Hematopoietic multipotent progenitor cell treated with erythropoietin and hydrocortisone succinate and interleukin-3 and kit ligand, for 6 days (in vitro differentiated cells): ENCODE results near the gene RARA.
"Not testable (repeated sequence)": the region's sequence is repeated elsewhere in the genome, so short reads cannot be mapped to it uniquely, and the experiment has no call there.

Experiments used
- DNase-seq: peaks from one replicate; pipeline ENCODE4 v3.0.0-alpha.2; 2015

The RARA gene

GRCh38 chr17:40299159-40299757 is 9.7 kb upstream of the RARA start:
- DNase-seq = peak; percentile 43

GRCh38 chr17:40301315-40301714 is 7.7 kb upstream of the RARA start:
- peak; percentile 47 for DNase-seq

GRCh38 chr17:40303009-40303657 is 5.8 kb upstream of the RARA start:
- DNase-seq = peak; percentile 86

GRCh38 chr17:40303708-40304551 is 5.0 kb upstream of the RARA start:
- no peak for DNase-seq

GRCh38 chr17:40304552-40304863 is 4.5 kb upstream of the RARA start:
- DNase-seq = not testable (repeated sequence)

GRCh38 chr17:40304866-40305265 is 4.1 kb upstream of the RARA start:
- DNase-seq = not testable (repeated sequence)

- peak; percentile 53 for DNase-seq
These were observed 2.6 kb upstream of the RARA start for GRCh38 chr17:40306395-40306794.

GRCh38 chr17:40307001-40307730 is 1.8 kb upstream of the RARA start:
- DNase-seq = peak; percentile 63

GRCh38 chr17:40307740-40308239 is 1.2 kb upstream of the RARA start:
- peak; percentile 56 for DNase-seq

GRCh38 chr17:40309949-40310510 is 1.1 kb downstream of the RARA start:
- DNase-seq = peak; percentile 22

- DNase-seq = no peak
These were observed 2.0 kb downstream of the RARA start for GRCh38 chr17:40310882-40311391.

- DNase-seq = peak; percentile 64
These were observed 2.6 kb downstream of the RARA start for GRCh38 chr17:40311575-40311974.

- DNase-seq = no peak
These were observed 3.3 kb downstream of the RARA start for GRCh38 chr17:40312131-40312731.

GRCh38 chr17:40312893-40313667 is 4.1 kb downstream of the RARA start:
- no peak for DNase-seq

GRCh38 chr17:40313668-40314583 is 4.9 kb downstream of the RARA start:
- no peak for DNase-seq

- peak; percentile 90 for DNase-seq
These were observed 5.6 kb downstream of the RARA start for GRCh38 chr17:40314584-40314956.

GRCh38 chr17:40315206-40315605 is 6.2 kb downstream of the RARA start:
- no peak for DNase-seq

- DNase-seq = peak; percentile 81
These were observed 6.9 kb downstream of the RARA start for GRCh38 chr17:40315678-40316570.
